Hepatocyte (in vitro differentiated cells): ENCODE data around the gene NOTCH1. TPM values are rescaled to one million over a fixed set of nuclear protein-coding genes. Genes with fewer than 3 reads are reported as not detected.

Experiments
- DNase-seq: peaks from one replicate; pipeline ENCODE4 v3.0.0-alpha.2; 2016; ENCODE audit warnings: low spot score
- H2AFZ ChIP-seq: fragments of 200-600 bp; sonication (generic); 2 replicates; pipeline ENCODE4 v1.6.0; 2016; ENCODE audit warnings: antibody characterized with exemption, mild to moderate bottlenecking
- H3K27ac ChIP-seq: fragments of 200-600 bp; sonication (generic); 2 replicates; pipeline ENCODE4 v1.5.1; 2016; ENCODE audit warnings: mild to moderate bottlenecking
- H3K27me3 ChIP-seq: fragments of 200-600 bp; sonication (generic); 2 replicates; pipeline ENCODE4 v1.6.1; 2016
- H3K36me3 ChIP-seq: fragments of 200-600 bp; sonication (generic); replicated peaks from 2 replicates; pipeline ENCODE4 v1.5.1; 2016; ENCODE audit warnings: low read depth; ENCODE audit not compliant: insufficient read depth
- H3K4me1 ChIP-seq: fragments of 200-600 bp; sonication (generic); 2 replicates; pipeline ENCODE4 v1.5.1; 2016; ENCODE audit warnings: mild to moderate bottlenecking, moderate library complexity; ENCODE audit not compliant: insufficient read depth
- H3K4me2 ChIP-seq: fragments of 200-600 bp; sonication (generic); 2 replicates; pipeline ENCODE4 v1.6.0; 2016
- H3K4me3 ChIP-seq: fragments of 200-600 bp; sonication (generic); 2 replicates; pipeline ENCODE4 v1.5.1; 2016; ENCODE audit warnings: mild to moderate bottlenecking
- H3K79me2 ChIP-seq: fragments of 200-600 bp; sonication (generic); 2 replicates; pipeline ENCODE4 v1.6.0; 2017; ENCODE audit warnings: mild to moderate bottlenecking
- H3K9me2 ChIP-seq: fragments of 200-600 bp; sonication (generic); replicated peaks from 2 replicates; pipeline ENCODE4 v1.6.0; 2017; ENCODE audit warnings: mild to moderate bottlenecking; ENCODE audit not compliant: insufficient read depth
- H3K9me3 ChIP-seq: fragments of 200-600 bp; sonication (generic); 2 replicates; pipeline ENCODE4 v1.5.1; 2016; ENCODE audit warnings: low read depth, mild to moderate bottlenecking
- H4K20me1 ChIP-seq: fragments of 200-600 bp; sonication (generic); 2 replicates; pipeline ENCODE4 v1.6.0; 2016; ENCODE audit warnings: mild to moderate bottlenecking; ENCODE audit not compliant: insufficient read depth, poor library complexity, severe bottlenecking
- CTCF ChIP-seq: fragments of 200-600 bp; sonication (generic); IDR thresholded peaks from 2 replicates; pipeline ENCODE4 v1.5.1; 2016; ENCODE audit warnings: antibody characterized with exemption, mild to moderate bottlenecking; ENCODE audit not compliant: poor library complexity
- EZH2 ChIP-seq: fragments of 200-600 bp; sonication (generic); IDR thresholded peaks from 2 replicates; pipeline ENCODE4 v1.6.1; 2016; ENCODE audit warnings: antibody characterized with exemption, mild to moderate bottlenecking, borderline replicate concordance
- EZH2phosphoT487 ChIP-seq: fragments of 200-600 bp; sonication (generic); IDR thresholded peaks from one replicate; pipeline ENCODE4 v1.6.1; 2018; ENCODE audit warnings: antibody characterized with exemption, mild to moderate bottlenecking, low read depth, moderate library complexity; ENCODE audit not compliant: unreplicated experiment, severe bottlenecking
- WGBS: methylation state at CpG from one replicate; pipeline ENCODE4 v1.1.6; 2016; ENCODE audit warnings: low lambda C conversion rate; ENCODE audit errors: missing lambda C conversion rate; 5-methylcytosine and 5-hydroxymethylcytosine counted together
- polyA plus RNA-seq: library from polyadenylated mRNA; unstranded; fragments of >200 nt; fragmentation: Nextera tagmentation; extraction: Ambion mirVana; gene quantifications from 2 replicates; pipeline ENCODE4 v1.2.1, GENCODE V29; 2016
- total RNA-seq: library from RNA; depleted of rRNA; stranded (reverse); fragments of >200 nt; gene quantifications from 2 replicates; pipeline ENCODE4 v1.2.3, GENCODE V29; 2014

The NOTCH1 gene
- total and polyA plus RNA-seq, 2 experiments from 2014 or later = 5.3 to 6.5 TPM

DNA sequence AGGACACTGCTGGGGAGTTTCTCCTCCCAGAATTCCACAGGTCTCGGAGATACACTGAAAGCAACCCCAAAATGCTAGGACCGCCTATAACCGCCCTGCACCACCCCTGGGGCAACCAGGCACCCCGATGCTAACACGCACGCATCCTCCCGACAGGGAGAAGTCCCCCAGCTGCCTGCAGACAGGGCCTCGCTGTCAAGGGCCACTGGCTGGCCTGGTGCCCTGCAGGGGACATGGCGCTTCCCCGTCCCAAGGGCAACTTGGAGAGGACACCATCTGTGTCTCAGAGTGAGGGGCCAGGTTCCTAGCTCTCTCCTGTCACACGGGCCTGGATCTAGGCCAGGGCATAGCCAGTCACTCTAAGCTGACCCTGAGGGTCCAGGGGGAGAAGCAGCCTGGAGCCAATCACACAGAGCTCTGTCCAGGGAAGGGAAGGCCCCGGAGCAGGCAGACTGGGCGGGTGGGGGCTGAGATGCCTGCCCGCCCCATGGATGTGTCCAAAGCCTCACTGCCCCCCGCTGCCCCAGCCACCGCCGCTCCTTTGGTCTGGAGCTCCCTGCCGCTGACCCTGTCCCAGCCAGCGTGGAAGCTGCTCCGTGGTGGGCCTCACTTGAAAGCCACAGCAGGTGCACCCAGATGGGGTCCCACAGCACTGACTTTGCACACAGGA lies 9.7 kb downstream of the NOTCH1 start:
- H4K20me1 ChIP-seq = peaks cover 30% of the 10 kb centered on the region
- H3K27ac ChIP-seq = no peak overlapping the region
- H3K79me2 ChIP-seq = peaks cover 25% of the 10 kb centered on the region
- DNase-seq = no peak
- H3K9me2 ChIP-seq = no peaks in the 10 kb centered on the region
- no peaks in the 10 kb centered on the region for H3K4me1 ChIP-seq
- no peaks in the 10 kb centered on the region for H3K9me3 ChIP-seq
- TF ChIP-seq EZH2 (no peak), CTCF (no peak)
- no peaks in the 10 kb centered on the region for H3K36me3 ChIP-seq
- no peak overlapping the region for H2AFZ ChIP-seq
- 94% methylated on average over 20 of the region's 20 CpGs for WGBS
- no peak overlapping the region for H3K4me2 ChIP-seq
- H3K4me3 ChIP-seq = no peak overlapping the region
- no peaks in the 10 kb centered on the region for H3K27me3 ChIP-seq

GRCh38 chr9:136535070-136535469 lies 10.8 kb downstream of the NOTCH1 start:
- Histone ChIP-seq H3K4me1 (no peaks in the 10 kb centered on the region), H3K4me2 (no peak overlapping the region), H3K9me3 (no peaks in the 10 kb centered on the region), H3K4me3 (no peak overlapping the region), H3K9me2 (no peaks in the 10 kb centered on the region), H3K27me3 (no peaks in the 10 kb centered on the region), H4K20me1 (peaks cover 28% of the 10 kb centered on the region), H3K79me2 (peaks cover 20% of the 10 kb centered on the region), H2AFZ (no peak overlapping the region), H3K36me3 (no peaks in the 10 kb centered on the region), H3K27ac (no peak overlapping the region)
- WGBS = 71% methylated on average over 12 of the region's 14 CpGs
- TF ChIP-seq EZH2 (no peak), EZH2phosphoT487 (no peak), CTCF (no peak)
- DNase-seq = no peak

DNA sequence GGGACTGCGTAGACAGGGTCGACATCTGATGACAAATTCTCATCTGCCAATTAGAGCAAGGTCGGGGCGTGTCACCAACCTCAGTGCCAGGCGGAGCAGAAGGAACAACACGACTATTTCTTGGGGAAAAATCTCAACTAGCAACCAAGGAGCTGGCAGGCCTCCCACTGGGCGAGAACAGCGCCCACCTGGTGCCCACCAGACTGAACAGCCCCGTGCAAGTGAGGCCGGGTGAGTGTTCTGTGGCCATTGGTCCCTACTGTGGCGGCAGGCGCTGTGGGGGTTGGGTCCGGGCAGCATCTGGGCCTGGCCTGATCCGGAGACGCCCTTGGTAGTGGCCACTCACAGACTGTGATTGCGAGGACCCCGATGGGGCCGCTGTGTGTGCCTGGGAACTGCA lies 11.5 kb downstream of the NOTCH1 start:
- Histone ChIP-seq H3K36me3 (no peaks in the 10 kb centered on the region), H3K27ac (no peak overlapping the region), H3K79me2 (peaks cover 17% of the 10 kb centered on the region), H3K4me1 (no peaks in the 10 kb centered on the region), H4K20me1 (peaks cover 27% of the 10 kb centered on the region), H2AFZ (no peak overlapping the region), H3K9me3 (no peaks in the 10 kb centered on the region), H3K4me3 (no peak overlapping the region), H3K4me2 (no peak overlapping the region), H3K27me3 (no peaks in the 10 kb centered on the region), H3K9me2 (no peaks in the 10 kb centered on the region)
- WGBS = 85% methylated on average over 15 of the region's 18 CpGs
- no peak for TF ChIP-seq CTCF
- no peak for TF ChIP-seq EZH2phosphoT487
- no peak for TF ChIP-seq EZH2
- no peak for DNase-seq

DNA sequence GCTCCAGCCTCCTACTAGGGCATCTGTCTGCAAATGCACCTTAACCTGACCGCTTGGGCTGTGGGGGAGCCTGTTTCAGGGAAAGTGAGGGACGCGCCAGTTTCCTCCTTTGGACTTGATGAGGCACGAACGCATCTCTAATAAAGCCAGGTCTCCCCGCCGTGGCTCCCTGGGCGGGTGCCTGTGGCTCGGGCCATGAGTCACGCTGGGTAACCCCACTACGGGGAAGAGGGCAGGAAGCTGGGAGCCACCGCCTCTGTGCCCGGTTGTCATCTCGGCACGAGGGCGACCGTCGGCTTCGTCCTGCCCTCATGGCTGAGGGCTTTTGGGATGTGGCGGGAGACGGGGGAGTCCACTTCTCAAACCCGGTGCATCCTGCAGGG lies 12.1 kb downstream of the NOTCH1 start:
- Histone ChIP-seq H3K36me3 (no peaks in the 10 kb centered on the region), H3K4me1 (no peaks in the 10 kb centered on the region), H3K79me2 (peaks cover 20% of the 10 kb centered on the region), H2AFZ (no peak overlapping the region), H4K20me1 (peaks cover 27% of the 10 kb centered on the region), H3K27me3 (no peaks in the 10 kb centered on the region), H3K27ac (no peak overlapping the region), H3K4me2 (no peak overlapping the region), H3K9me2 (no peaks in the 10 kb centered on the region), H3K9me3 (no peaks in the 10 kb centered on the region), H3K4me3 (no peak overlapping the region)
- TF ChIP-seq CTCF = no peak
- no peak for TF ChIP-seq EZH2phosphoT487
- TF ChIP-seq EZH2 = no peak
- no peak for DNase-seq
- 91% methylated on average over 22 of the region's 22 CpGs for WGBS
